ENCODE measurements around the gene SIDT1. TPM values are rescaled to one million over a fixed set of nuclear protein-coding genes. Genes with fewer than 3 reads are reported as not detected.
A peak's percentile ranks its signal among the peaks of the same experiment; 100 is the strongest.

The SIDT1 gene
- total and polyA plus RNA-seq, 4 donors, result 0.08 to 2.2 (median 0.82) TPM

- Histone ChIP-seq H3K4me3 (ENCODE audit: low read depth in 1 of 3, low read length in 3 of 3) (peak overlapping the region; percentile 71 to 93 (median 72)), H3K27ac (ENCODE audit: low read depth in 1 of 2, low read length in 2 of 2) (peak overlapping the region; percentile 45 to 46), H3K9ac (ENCODE audit: low read depth in 1 of 2, low read length in 2 of 2) (peak overlapping the region; percentile 42 to 89), H3K4me1 (ENCODE audit: control insufficient read depth in 4 of 4, insufficient read depth in 4 of 4, low read length in 3 of 4) (peaks cover 0 to 18% (median 9%) of the 10 kb centered on the region in 4 donors), H3K27me3 (ENCODE audit: control insufficient read depth in 4 of 4, insufficient read depth in 4 of 4, low read length in 3 of 4) (no peaks in the 10 kb centered on the region), H3K36me3 (ENCODE audit: control insufficient read depth in 4 of 4, insufficient read depth in 3 of 4, low read depth in 1 of 4, low read length in 3 of 4) (no peaks in the 10 kb centered on the region), H3K9me3 (ENCODE audit: control insufficient read depth in 4 of 4, low read length in 3 of 4) (no peaks in the 10 kb centered on the region)
- TF ChIP-seq NR2F2 (IDR thresholded peaks at IDR 0.05), result no peak
- TF ChIP-seq SP1 (IDR thresholded peaks at IDR 0.05), result no peak
- TF ChIP-seq HNF4G (IDR thresholded peaks at IDR 0.05), result no peak
- TF ChIP-seq FOXA1 (IDR thresholded peaks at IDR 0.05), result no peak
- TF ChIP-seq EGR1 (IDR thresholded peaks at IDR 0.05; ENCODE audit: low read depth in 2 of 2), result no peak
- TF ChIP-seq HNF4A (conservative IDR thresholded peaks at IDR 0.05), result no peak
- no peak for TF ChIP-seq RXRA (IDR thresholded peaks at IDR 0.05)
- TF ChIP-seq MAX (IDR thresholded peaks at IDR 0.05), result no peak
- no peak for TF ChIP-seq GABPA (IDR thresholded peaks at IDR 0.05 in 1 of 2, conservative IDR thresholded peaks at IDR 0.05 in 1 of 2)
- no peak for TF ChIP-seq RAD21 (IDR thresholded peaks at IDR 0.05)
- no peak for TF ChIP-seq FOXA2 (IDR thresholded peaks at IDR 0.05)
- TF ChIP-seq, protein P1, sequence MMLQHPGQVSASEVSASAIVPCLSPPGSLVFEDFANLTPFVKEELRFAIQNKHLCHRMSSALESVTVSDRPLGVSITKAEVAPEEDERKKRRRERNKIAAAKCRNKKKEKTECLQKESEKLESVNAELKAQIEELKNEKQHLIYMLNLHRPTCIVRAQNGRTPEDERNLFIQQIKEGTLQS (IDR thresholded peaks at IDR 0.05), result no peak
- TF ChIP-seq REST (IDR thresholded peaks at IDR 0.05), result no peak
- TF ChIP-seq, protein P2, sequence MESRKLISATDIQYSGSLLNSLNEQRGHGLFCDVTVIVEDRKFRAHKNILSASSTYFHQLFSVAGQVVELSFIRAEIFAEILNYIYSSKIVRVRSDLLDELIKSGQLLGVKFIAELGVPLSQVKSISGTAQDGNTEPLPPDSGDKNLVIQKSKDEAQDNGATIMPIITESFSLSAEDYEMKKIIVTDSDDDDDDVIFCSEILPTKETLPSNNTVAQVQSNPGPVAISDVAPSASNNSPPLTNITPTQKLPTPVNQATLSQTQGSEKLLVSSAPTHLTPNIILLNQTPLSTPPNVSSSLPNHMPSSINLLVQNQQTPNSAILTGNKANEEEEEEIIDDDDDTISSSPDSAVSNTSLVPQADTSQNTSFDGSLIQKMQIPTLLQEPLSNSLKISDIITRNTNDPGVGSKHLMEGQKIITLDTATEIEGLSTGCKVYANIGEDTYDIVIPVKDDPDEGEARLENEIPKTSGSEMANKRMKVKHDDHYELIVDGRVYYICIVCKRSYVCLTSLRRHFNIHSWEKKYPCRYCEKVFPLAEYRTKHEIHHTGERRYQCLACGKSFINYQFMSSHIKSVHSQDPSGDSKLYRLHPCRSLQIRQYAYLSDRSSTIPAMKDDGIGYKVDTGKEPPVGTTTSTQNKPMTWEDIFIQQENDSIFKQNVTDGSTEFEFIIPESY (IDR thresholded peaks at IDR 0.05), result no peak
- DNase-seq (ENCODE audit: low spot score), result no peak
- WGBS, result under 1% methylated on average over 66 of the region's 66 CpGs
Measured at GRCh38 chr3:113532698-113533533, 561 bp downstream of the SIDT1 start.

- H3K36me3 ChIP-seq (ENCODE audit: control insufficient read depth in 4 of 4, insufficient read depth in 3 of 4, low read depth in 1 of 4, low read length in 3 of 4), result no peaks in the 10 kb centered on the region
- WGBS, result 30% methylated on average over 10 of the region's 10 CpGs
- no peaks in the 10 kb centered on the region for H3K27me3 ChIP-seq (ENCODE audit: control insufficient read depth in 4 of 4, insufficient read depth in 4 of 4, low read length in 3 of 4)
- H3K9ac ChIP-seq (ENCODE audit: low read depth in 1 of 2, low read length in 2 of 2), result peak overlapping the region in 1 of 2 donors; percentile 42
- no peak for DNase-seq (ENCODE audit: low spot score)
- H3K4me3 ChIP-seq (ENCODE audit: low read depth in 1 of 3, low read length in 3 of 3), result peak overlapping the region in 2 of 3 donors; percentile 72 to 93
- no peaks in the 10 kb centered on the region for H3K9me3 ChIP-seq (ENCODE audit: control insufficient read depth in 4 of 4, low read length in 3 of 4)
- TF ChIP-seq, protein P2 (IDR thresholded peaks at IDR 0.05), result no peak
- TF ChIP-seq JUND (IDR thresholded peaks at IDR 0.05) (no peak), RXRA (IDR thresholded peaks at IDR 0.05) (no peak), GABPA (IDR thresholded peaks at IDR 0.05 in 1 of 2, conservative IDR thresholded peaks at IDR 0.05 in 1 of 2) (no peak), YY1 (IDR thresholded peaks at IDR 0.05) (no peak), HNF4A (conservative IDR thresholded peaks at IDR 0.05) (no peak), TAF1 (conservative IDR thresholded peaks at IDR 0.05) (no peak), HNF4G (IDR thresholded peaks at IDR 0.05) (no peak), MAX (IDR thresholded peaks at IDR 0.05) (no peak), CTCF (IDR thresholded peaks at IDR 0.05; ENCODE audit: low read depth, low read length, missing input control) (no peak), EGR1 (IDR thresholded peaks at IDR 0.05; ENCODE audit: low read depth in 2 of 2) (no peak), RAD21 (IDR thresholded peaks at IDR 0.05) (no peak), FOXA2 (IDR thresholded peaks at IDR 0.05) (no peak)
- TF ChIP-seq, protein P1 (IDR thresholded peaks at IDR 0.05), result no peak
- H3K4me1 ChIP-seq (ENCODE audit: control insufficient read depth in 4 of 4, insufficient read depth in 4 of 4, low read length in 3 of 4), result peaks cover 0 to 18% (median 9%) of the 10 kb centered on the region in 4 donors
- peak overlapping the region in 1 of 2 donors; percentile 46 for H3K27ac ChIP-seq (ENCODE audit: low read depth in 1 of 2, low read length in 2 of 2)
Measured at GRCh38 chr3:113533534-113533892, 1.2 kb downstream of the SIDT1 start.

All from liver (tissue), 9 donors.